A673 (cell line): ENCODE data around the gene SOAT1. TPM values are rescaled to one million over a fixed set of nuclear protein-coding genes. Genes with fewer than 3 reads are reported as not detected.

Experiments used
- BruUV-seq: library from RNA; stranded (reverse); fragments of 400-500 nt; replicated peaks from 2 replicates; lab custom pipeline; 2021; lab: Mats Ljungman, UMichigan
- CTCF ChIA-PET: fragments of 300-600 bp; sonication (Branson Sonifier 250); formaldehyde crosslinking; loops from one replicate; lab custom pipeline; 2022; ENCODE audit warnings: antibody characterized with exemption; lab: Charles Lee
- POLR2A ChIA-PET: fragments of 300-600 bp; sonication (Branson Sonifier 250); formaldehyde crosslinking; loops from one replicate; lab custom pipeline; 2022; ENCODE audit warnings: antibody characterized with exemption; ENCODE audit not compliant: low non-redundant PET; lab: Charles Lee
- DNase-seq: peaks from one replicate; pipeline ENCODE4 v3.0.0-alpha.2; 2015; ENCODE audit warnings: low spot score
- H3K27ac ChIP-seq: fragments of 200-600 bp; sonication (generic); 2 replicates; pipeline ENCODE4 v1.5.1; 2016; ENCODE audit warnings: mixed run types, low read depth, mild to moderate bottlenecking, mixed read lengths, antibody characterized with exemption, low read length; ENCODE audit not compliant: poor library complexity, severe bottlenecking
- H3K27me3 ChIP-seq: fragments of 200-600 bp; sonication (generic); replicated peaks from 2 replicates; pipeline ENCODE4 v1.6.1; 2017; ENCODE audit warnings: mixed run types, low read depth, mild to moderate bottlenecking, mixed read lengths, antibody characterized with exemption, low read length; ENCODE audit not compliant: insufficient read depth, poor library complexity
- H3K36me3 ChIP-seq: fragments of 200-600 bp; sonication (generic); 2 replicates; pipeline ENCODE4 v1.6.1; 2016; ENCODE audit warnings: mixed run types, mild to moderate bottlenecking, mixed read lengths, antibody characterized with exemption, low read length; ENCODE audit not compliant: insufficient read depth, poor library complexity, severe bottlenecking
- H3K4me1 ChIP-seq: fragments of 200-600 bp; sonication (generic); 2 replicates; pipeline ENCODE4 v1.6.1; 2017; ENCODE audit warnings: mixed run types, mild to moderate bottlenecking, mixed read lengths, antibody characterized with exemption, low read length; ENCODE audit not compliant: insufficient read depth, poor library complexity, severe bottlenecking
- H3K4me3 ChIP-seq: fragments of 200-600 bp; sonication (generic); 2 replicates; pipeline ENCODE4 v1.5.1; 2016; ENCODE audit warnings: low read depth, mixed run types, mild to moderate bottlenecking, mixed read lengths, low read length; ENCODE audit not compliant: poor library complexity, severe bottlenecking
- H3K9me3 ChIP-seq: fragments of 200-600 bp; sonication (generic); 2 replicates; pipeline ENCODE4 v1.6.1; 2016; ENCODE audit warnings: mixed run types, low read depth, mild to moderate bottlenecking, mixed read lengths, antibody characterized with exemption, low read length; ENCODE audit not compliant: poor library complexity, severe bottlenecking
- CTCF ChIP-seq: fragments of 300-800, 200-600 bp; sonication (generic); conservative IDR thresholded peaks from 2 replicates; pipeline ENCODE4 v1.5.1; 2017; ENCODE audit warnings: low read depth, mild to moderate bottlenecking, antibody characterized with exemption, low read length, moderate library complexity, mixed read lengths
- EZH2 ChIP-seq: fragments of 200-600 bp; sonication (generic); IDR thresholded peaks from 2 replicates; pipeline ENCODE4 v1.6.1; 2017; ENCODE audit warnings: borderline replicate concordance, low read depth, mild to moderate bottlenecking, mixed read lengths, antibody characterized with exemption, low read length; ENCODE audit not compliant: poor library complexity, severe bottlenecking
- intact Hi-C: fragments of 100-400 bp; cut with micrococcal nuclease; formaldehyde crosslinking; loops from one replicate; pipeline ENCODE4 v1.10.0; 2022; ENCODE audit not compliant: unreplicated experiment
- total RNA-seq: library from RNA; stranded (reverse); gene quantifications from 2 replicates; pipeline ENCODE4 v1.2.3, GENCODE V29; 2021

SOAT1 gene
- total RNA-seq, 1 experiment from 2014 or later: 53.0 TPM

GRCh38 chr1:179251675-179252074, 41.9 kb upstream of the SOAT1 start:
- BruUV-seq: no TSS peak
- TF ChIP-seq EZH2 (no peak), CTCF (peak; percentile 59)
- POLR2A ChIA-PET: no interaction called here
- Histone ChIP-seq H3K4me3 (no peak overlapping the region), H3K27ac (no peak overlapping the region), H3K9me3 (no peaks in the 10 kb centered on the region), H3K4me1 (no peaks in the 10 kb centered on the region), H3K27me3 (no peaks in the 10 kb centered on the region), H3K36me3 (no peaks in the 10 kb centered on the region)
- intact Hi-C loops: loop anchor here (2.0 to 5.0 kb wide), 3 partner anchors 117 to 561 kb away; no protein-coding TSS in a partner anchor
- DNase-seq: peak; percentile 48
- CTCF ChIA-PET: interaction anchor here (1.2 to 1.5 kb wide), 2 partner anchors 196 to 558 kb away, joined by 3 to 5 read pairs; no protein-coding TSS in a partner anchor

GRCh38 chr1:179252606-179253005, 41.0 kb upstream of the SOAT1 start:
- CTCF ChIA-PET: interaction anchor here (1.2 to 1.5 kb wide), 2 partner anchors 195 to 557 kb away, joined by 3 to 5 read pairs; no protein-coding TSS in a partner anchor

GRCh38 chr1:179253286-179253972, 40.2 kb upstream of the SOAT1 start:
- Histone ChIP-seq H3K4me1 (no peaks in the 10 kb centered on the region), H3K27ac (no peak overlapping the region), H3K4me3 (no peak overlapping the region), H3K9me3 (no peaks in the 10 kb centered on the region), H3K36me3 (no peaks in the 10 kb centered on the region), H3K27me3 (no peaks in the 10 kb centered on the region)
- CTCF ChIA-PET: no interaction called here
- BruUV-seq: no TSS peak
- DNase-seq: no peak
- intact Hi-C loops: loop anchor here (5.0 kb wide), 2 partner anchors 344 to 559 kb away; no protein-coding TSS in a partner anchor
- TF ChIP-seq EZH2 (no peak), CTCF (no peak)
- POLR2A ChIA-PET: no interaction called here

More at GRCh38 chr1:179252606-179253005, 41.0 kb upstream of the SOAT1 start:
- H3K27ac ChIP-seq: no peak overlapping the region
- H3K36me3 ChIP-seq: no peaks in the 10 kb centered on the region
- TF ChIP-seq CTCF: no peak
- no peak for TF ChIP-seq EZH2
- no peak overlapping the region for H3K4me3 ChIP-seq
- DNase-seq: no peak
- POLR2A ChIA-PET: no interaction called here
- H3K9me3 ChIP-seq: no peaks in the 10 kb centered on the region
- H3K4me1 ChIP-seq: no peaks in the 10 kb centered on the region
- intact Hi-C loops: loop anchor here (5.0 kb wide), 2 partner anchors 345 to 560 kb away; no protein-coding TSS in a partner anchor
- H3K27me3 ChIP-seq: no peaks in the 10 kb centered on the region
- BruUV-seq: no TSS peak
